ENCODE results near the gene RO60.
A peak's percentile ranks its signal among the peaks of the same experiment; 100 is the strongest.

RO60 gene

GRCh38 chr1:193069748-193070385, 10.5 kb downstream of the RO60 start:
- peaks cover 0 to 6% (median 0%) of the 10 kb centered on the region in 4 experiments for H3K4me1 ChIP-seq (ENCODE audit: control extremely low read depth in 1 of 4, control insufficient read depth in 4 of 4, insufficient read depth in 4 of 4, low read length in 3 of 4)
- WGBS (ENCODE audit: insufficient coverage), result 100% methylated on average over 2 of the region's 4 CpGs
- H3K4me3 ChIP-seq (ENCODE audit: control insufficient read depth in 1 of 7, extremely low read depth in 1 of 7, insufficient read depth in 4 of 7, low read depth in 2 of 7, low read length in 6 of 7), result no peak overlapping the region
- no peaks in the 10 kb centered on the region for H3K9me3 ChIP-seq (ENCODE audit: control extremely low read depth in 1 of 5, control insufficient read depth in 4 of 5, insufficient read depth in 2 of 5, low read depth in 1 of 5, low read length in 4 of 5)
- peak in 2 of 3 donors; percentile 23 to 44 for DNase-seq
- ChIA-PET POLR2A (interaction anchor here (0.6 to 0.8 kb wide), 2 partner anchors 9 to 261 kb away, joined by 3 to 4 read pairs; partner anchors contain the start of gene RGS2), CTCF (interaction anchor here (0.6 to 1.4 kb wide), 3 partner anchors 12 to 16 kb away, joined by 3 to 7 read pairs (median 4); no protein-coding TSS in a partner anchor)
- no peaks in the 10 kb centered on the region for H3K27me3 ChIP-seq (replicated peaks in 2 of 5; ENCODE audit: control insufficient read depth in 4 of 5, insufficient read depth in 5 of 5, low read length in 4 of 5)
- peaks cover 2 to 11% (median 4%) of the 10 kb centered on the region in 4 experiments for H3K36me3 ChIP-seq (ENCODE audit: control insufficient read depth in 4 of 4, insufficient read depth in 4 of 4, low read length in 3 of 4)
- peak overlapping the region in 1 of 2 experiments; percentile 3 for H3K27ac ChIP-seq (ENCODE audit: insufficient read depth in 1 of 2, low read depth in 1 of 2, low read length in 2 of 2, poor library complexity in 1 of 2, severe bottlenecking in 2 of 2)

DNA sequence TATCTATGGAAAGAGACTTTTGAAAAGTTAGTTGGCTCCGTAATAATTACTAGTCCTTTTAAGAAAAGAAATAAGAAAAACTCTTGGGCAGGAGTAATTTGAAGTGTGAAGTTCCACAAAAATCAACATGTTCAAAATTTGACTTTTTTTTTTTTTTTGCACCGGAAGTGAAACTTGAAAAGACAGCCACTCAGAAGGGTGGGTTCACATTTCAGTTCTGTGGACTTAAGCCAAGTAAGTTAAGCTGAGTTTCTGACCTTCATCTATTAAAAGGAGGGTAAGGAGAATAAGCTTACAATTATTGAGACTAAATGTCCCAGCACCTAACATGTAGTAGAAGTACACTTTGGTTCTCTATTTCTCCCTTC, 11.0 kb downstream of the RO60 start:
- Histone ChIP-seq H3K27ac (ENCODE audit: insufficient read depth in 1 of 2, low read depth in 1 of 2, low read length in 2 of 2, poor library complexity in 1 of 2, severe bottlenecking in 2 of 2) (peak overlapping the region in 1 of 2 experiments; percentile 3), H3K27me3 (replicated peaks in 2 of 5; ENCODE audit: control insufficient read depth in 4 of 5, insufficient read depth in 5 of 5, low read length in 4 of 5) (no peaks in the 10 kb centered on the region), H3K4me1 (ENCODE audit: control extremely low read depth in 1 of 4, control insufficient read depth in 4 of 4, insufficient read depth in 4 of 4, low read length in 3 of 4) (peaks cover 0 to 6% (median 0%) of the 10 kb centered on the region in 4 experiments), H3K4me3 (ENCODE audit: control insufficient read depth in 1 of 7, extremely low read depth in 1 of 7, insufficient read depth in 4 of 7, low read depth in 2 of 7, low read length in 6 of 7) (no peak overlapping the region), H3K9me3 (ENCODE audit: control extremely low read depth in 1 of 5, control insufficient read depth in 4 of 5, insufficient read depth in 2 of 5, low read depth in 1 of 5, low read length in 4 of 5) (no peaks in the 10 kb centered on the region), H3K36me3 (ENCODE audit: control insufficient read depth in 4 of 4, insufficient read depth in 4 of 4, low read length in 3 of 4) (peaks cover 2 to 11% (median 4%) of the 10 kb centered on the region in 4 experiments)
- CTCF ChIA-PET, result interaction anchor here (0.6 to 1.4 kb wide), 3 partner anchors 13 to 16 kb away, joined by 3 to 7 read pairs (median 4); no protein-coding TSS in a partner anchor
- POLR2A ChIA-PET, result interaction anchor here (0.6 to 0.8 kb wide), 2 partner anchors 10 to 262 kb away, joined by 3 to 4 read pairs; partner anchors contain the start of gene RGS2
- WGBS (ENCODE audit: insufficient coverage), result no CpG with 5 or more reads among the region's 2 CpGs
- DNase-seq, result peak in 1 of 3 donors; percentile 19

DNA sequence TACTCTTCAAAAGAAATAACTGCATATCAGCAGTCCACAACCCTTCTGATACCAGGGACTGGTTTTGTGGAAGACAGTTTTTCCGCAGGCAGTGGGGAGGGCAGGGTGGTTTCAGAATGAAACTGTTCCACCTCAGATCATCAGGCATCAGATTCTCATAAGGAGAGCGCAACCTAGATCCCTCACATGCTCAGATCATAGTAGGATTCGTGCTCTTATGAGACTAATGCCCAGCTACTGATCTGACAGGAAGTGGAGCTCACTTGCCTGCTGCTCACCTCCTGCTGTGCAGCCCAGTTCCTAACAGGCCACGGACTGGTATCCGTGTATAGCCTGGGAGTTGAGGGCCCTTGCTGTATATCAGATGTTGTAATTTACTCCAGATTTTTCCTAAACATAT, 11.5 kb downstream of the RO60 start:
- peak overlapping the region in 1 of 2 experiments; percentile 64 for H3K27ac ChIP-seq (ENCODE audit: insufficient read depth in 1 of 2, low read depth in 1 of 2, low read length in 2 of 2, poor library complexity in 1 of 2, severe bottlenecking in 2 of 2)
- H3K4me3 ChIP-seq (ENCODE audit: control insufficient read depth in 1 of 7, extremely low read depth in 1 of 7, insufficient read depth in 4 of 7, low read depth in 2 of 7, low read length in 6 of 7), result no peak overlapping the region
- H3K4me1 ChIP-seq (ENCODE audit: control extremely low read depth in 1 of 4, control insufficient read depth in 4 of 4, insufficient read depth in 4 of 4, low read length in 3 of 4), result peaks cover 0 to 6% (median 0%) of the 10 kb centered on the region in 4 experiments
- POLR2A ChIA-PET, result no interaction called here
- peaks cover 2 to 11% (median 4%) of the 10 kb centered on the region in 4 experiments for H3K36me3 ChIP-seq (ENCODE audit: control insufficient read depth in 4 of 4, insufficient read depth in 4 of 4, low read length in 3 of 4)
- no peaks in the 10 kb centered on the region for H3K9me3 ChIP-seq (ENCODE audit: control extremely low read depth in 1 of 5, control insufficient read depth in 4 of 5, insufficient read depth in 2 of 5, low read depth in 1 of 5, low read length in 4 of 5)
- DNase-seq, result peak in 1 of 3 donors; percentile 8
- no peaks in the 10 kb centered on the region for H3K27me3 ChIP-seq (replicated peaks in 2 of 5; ENCODE audit: control insufficient read depth in 4 of 5, insufficient read depth in 5 of 5, low read length in 4 of 5)
- WGBS (ENCODE audit: insufficient coverage), result 80% methylated on average over 3 of the region's 5 CpGs
- CTCF ChIA-PET, result interaction anchor here (1.4 to 1.8 kb wide), 2 partner anchors 13 to 33 kb away, joined by 4 to 7 read pairs; no protein-coding TSS in a partner anchor

- H3K4me1 ChIP-seq (ENCODE audit: control extremely low read depth in 1 of 4, control insufficient read depth in 4 of 4, insufficient read depth in 4 of 4, low read length in 3 of 4), result no peaks in the 10 kb centered on the region
- POLR2A ChIA-PET, result no interaction called here
- no peak overlapping the region for H3K27ac ChIP-seq (ENCODE audit: insufficient read depth in 1 of 2, low read depth in 1 of 2, low read length in 2 of 2, poor library complexity in 1 of 2, severe bottlenecking in 2 of 2)
- peaks cover 4 to 25% (median 6%) of the 10 kb centered on the region in 5 experiments for H3K9me3 ChIP-seq (ENCODE audit: control extremely low read depth in 1 of 5, control insufficient read depth in 4 of 5, insufficient read depth in 2 of 5, low read depth in 1 of 5, low read length in 4 of 5)
- CTCF ChIA-PET, result no interaction called here
- DNase-seq, result no peak
- no peak overlapping the region for H3K4me3 ChIP-seq (ENCODE audit: control insufficient read depth in 1 of 7, extremely low read depth in 1 of 7, insufficient read depth in 4 of 7, low read depth in 2 of 7, low read length in 6 of 7)
- peaks cover 26 to 67% (median 31%) of the 10 kb centered on the region in 4 experiments for H3K36me3 ChIP-seq (ENCODE audit: control insufficient read depth in 4 of 4, insufficient read depth in 4 of 4, low read length in 3 of 4)
- H3K27me3 ChIP-seq (replicated peaks in 2 of 5; ENCODE audit: control insufficient read depth in 4 of 5, insufficient read depth in 5 of 5, low read length in 4 of 5), result no peaks in the 10 kb centered on the region
Observed at GRCh38 chr1:193077991-193078390, 18.6 kb downstream of the RO60 start.

DNA sequence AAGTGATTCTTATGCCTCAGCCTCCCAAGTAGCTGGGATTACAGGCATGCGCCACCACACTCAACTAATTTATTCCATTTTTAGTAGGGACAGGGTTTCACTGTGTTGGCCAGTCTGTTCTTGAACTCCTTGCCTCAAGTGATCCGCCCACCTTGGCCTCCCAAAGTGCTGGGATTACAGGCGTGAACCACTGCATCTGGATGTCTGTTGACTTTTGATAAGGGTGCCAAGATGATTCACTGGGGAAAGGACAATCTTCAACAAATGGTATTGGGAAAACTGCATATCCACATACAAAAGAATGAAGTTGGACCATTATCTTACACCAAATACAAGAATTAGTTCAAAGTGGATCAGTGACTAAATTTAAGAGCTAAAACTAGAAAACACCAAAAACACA, 19.8 kb downstream of the RO60 start:
- no CpG with 5 or more reads among the region's 3 CpGs for WGBS (ENCODE audit: insufficient coverage)
- peaks cover 27 to 76% (median 39%) of the 10 kb centered on the region in 4 experiments for H3K36me3 ChIP-seq (ENCODE audit: control insufficient read depth in 4 of 4, insufficient read depth in 4 of 4, low read length in 3 of 4)
- no peak for DNase-seq
- no peaks in the 10 kb centered on the region for H3K4me1 ChIP-seq (ENCODE audit: control extremely low read depth in 1 of 4, control insufficient read depth in 4 of 4, insufficient read depth in 4 of 4, low read length in 3 of 4)
- peaks cover 4 to 25% (median 6%) of the 10 kb centered on the region in 5 experiments for H3K9me3 ChIP-seq (ENCODE audit: control extremely low read depth in 1 of 5, control insufficient read depth in 4 of 5, insufficient read depth in 2 of 5, low read depth in 1 of 5, low read length in 4 of 5)
- no peak overlapping the region for H3K27ac ChIP-seq (ENCODE audit: insufficient read depth in 1 of 2, low read depth in 1 of 2, low read length in 2 of 2, poor library complexity in 1 of 2, severe bottlenecking in 2 of 2)
- no peaks in the 10 kb centered on the region for H3K27me3 ChIP-seq (replicated peaks in 2 of 5; ENCODE audit: control insufficient read depth in 4 of 5, insufficient read depth in 5 of 5, low read length in 4 of 5)
- H3K4me3 ChIP-seq (ENCODE audit: control insufficient read depth in 1 of 7, extremely low read depth in 1 of 7, insufficient read depth in 4 of 7, low read depth in 2 of 7, low read length in 6 of 7), result no peak overlapping the region
- ChIA-PET CTCF (interaction anchor here (1.2 kb wide), 1 partner anchor 21 kb away, joined by 3 read pairs; no protein-coding TSS in a partner anchor), POLR2A (no interaction called here)

DNA sequence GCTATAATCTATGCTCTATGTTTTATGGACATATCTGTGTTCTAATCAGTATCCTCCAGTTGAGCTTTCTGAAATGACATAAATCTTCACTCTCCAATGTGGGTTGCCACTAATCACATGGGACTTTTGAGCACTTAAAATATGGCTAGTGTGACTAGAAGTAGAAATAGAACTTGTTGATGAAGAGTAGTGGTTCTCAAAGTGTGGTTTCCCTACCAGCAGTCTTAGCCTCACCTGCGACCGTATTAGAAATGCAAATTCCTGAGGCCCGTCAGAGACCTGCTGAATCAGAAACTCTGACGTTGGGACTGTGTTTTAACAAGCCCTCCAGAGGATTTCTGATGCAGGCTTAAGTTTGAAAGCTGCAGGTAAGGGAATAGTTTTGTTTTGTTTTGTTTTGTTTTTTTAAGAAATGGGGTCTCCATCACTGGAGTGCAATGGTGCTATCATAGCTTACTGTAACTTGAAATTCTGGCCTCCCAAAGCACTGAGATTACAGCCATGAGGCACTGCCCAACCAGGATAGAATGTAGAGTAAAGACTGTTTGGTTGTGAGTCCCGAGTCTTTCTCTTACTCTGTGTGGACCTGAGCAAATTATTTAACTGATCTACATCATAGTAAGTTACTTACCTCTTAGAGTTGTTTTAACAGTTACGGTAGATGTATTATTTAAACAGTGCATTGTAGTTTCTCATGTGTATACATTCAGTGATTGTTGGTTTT, 24.1 kb downstream of the RO60 start:
- WGBS (ENCODE audit: insufficient coverage), result 83% methylated on average over 3 of the region's 6 CpGs
- CTCF ChIA-PET, result interaction anchor here (0.6 to 1.1 kb wide), 6 partner anchors 7 to 1125 kb away, joined by 3 to 4 read pairs (median 3); no protein-coding TSS in a partner anchor
- Histone ChIP-seq H3K9me3 (ENCODE audit: control extremely low read depth in 1 of 5, control insufficient read depth in 4 of 5, insufficient read depth in 2 of 5, low read depth in 1 of 5, low read length in 4 of 5) (peaks cover 0 to 14% (median 3%) of the 10 kb centered on the region in 5 experiments), H3K4me3 (ENCODE audit: control insufficient read depth in 1 of 7, extremely low read depth in 1 of 7, insufficient read depth in 4 of 7, low read depth in 2 of 7, low read length in 6 of 7) (no peak overlapping the region), H3K36me3 (ENCODE audit: control insufficient read depth in 4 of 4, insufficient read depth in 4 of 4, low read length in 3 of 4) (peaks cover 17 to 61% (median 36%) of the 10 kb centered on the region in 4 experiments), H3K4me1 (ENCODE audit: control extremely low read depth in 1 of 4, control insufficient read depth in 4 of 4, insufficient read depth in 4 of 4, low read length in 3 of 4) (no peaks in the 10 kb centered on the region), H3K27ac (ENCODE audit: insufficient read depth in 1 of 2, low read depth in 1 of 2, low read length in 2 of 2, poor library complexity in 1 of 2, severe bottlenecking in 2 of 2) (no peak overlapping the region), H3K27me3 (replicated peaks in 2 of 5; ENCODE audit: control insufficient read depth in 4 of 5, insufficient read depth in 5 of 5, low read length in 4 of 5) (no peaks in the 10 kb centered on the region)
- POLR2A ChIA-PET, result no interaction called here
- no peak for DNase-seq

Measured in common myeloid progenitor, CD34-positive (primary cell).